Panc1 (cell line): ENCODE data around the gene NT5DC1. TPM values are rescaled to one million over a fixed set of nuclear protein-coding genes. Genes with fewer than 3 reads are reported as not detected.

Source experiments
- ATAC-seq: fragments of 200-7000 bp; cut with Tn5 transposase; 2 replicates; pipeline ENCODE4 v1.9.1; 2020; ENCODE audit warnings: mild to moderate bottlenecking, moderate library complexity
- BruUV-seq: library from RNA; stranded (reverse); fragments of 400-500 nt; replicated peaks from 2 replicates; lab custom pipeline; 2021; lab: Mats Ljungman, UMichigan
- CTCF ChIA-PET: fragments of 300-600 bp; sonication (Branson Sonifier 250); formaldehyde crosslinking; loops from one replicate; lab custom pipeline; 2022; ENCODE audit warnings: antibody characterized with exemption; lab: Charles Lee
- POLR2A ChIA-PET: fragments of 300-600 bp; sonication (Branson Sonifier 250); formaldehyde crosslinking; loops from one replicate; lab custom pipeline; 2022; ENCODE audit warnings: antibody characterized with exemption; lab: Charles Lee
- DNase-seq: peaks from one replicate; pipeline ENCODE4 v3.0.0-alpha.2; 2010; ENCODE audit warnings: low read depth, low spot score
- H3K27ac ChIP-seq: 2 replicates; pipeline ENCODE4 v1.5.1; 2011; ENCODE audit warnings: mild to moderate bottlenecking, low read length, inconsistent platforms
- H3K27me3 ChIP-seq: fragments of 200-500 bp; sonication (Bioruptor generic); 2 replicates; pipeline ENCODE4 v1.6.0; 2014; ENCODE audit warnings: low read length, inconsistent platforms; ENCODE audit not compliant: control insufficient read depth, insufficient read depth
- H3K36me3 ChIP-seq: fragments of 200-500 bp; sonication (Bioruptor generic); 2 replicates; pipeline ENCODE4 v1.5.1; 2014; ENCODE audit warnings: inconsistent platforms, mild to moderate bottlenecking, low read length, moderate library complexity; ENCODE audit not compliant: control insufficient read depth, insufficient read depth
- H3K4me1 ChIP-seq: 2 replicates; pipeline ENCODE4 v1.5.1; 2011; ENCODE audit warnings: inconsistent platforms, mild to moderate bottlenecking, low read length, moderate library complexity; ENCODE audit not compliant: control insufficient read depth, insufficient read depth
- H3K4me3 ChIP-seq, 2 experiments: 2 replicates each; pipeline ENCODE4 v1.5.1; 2011 to 2012; ENCODE audit warnings: low read depth in 2 of 2, low read length in 2 of 2, mild to moderate bottlenecking in 2 of 2, inconsistent platforms in 1 of 2, moderate library complexity in 1 of 2
- H3K9me3 ChIP-seq: fragments of 200-500 bp; sonication (Bioruptor generic); 2 replicates; pipeline ENCODE4 v1.5.1; 2014; ENCODE audit warnings: low read depth, mild to moderate bottlenecking, inconsistent platforms, low read length, moderate library complexity; ENCODE audit not compliant: control insufficient read depth, insufficient read depth
- CTCF ChIP-seq: fragments of 450-650 bp; IDR thresholded peaks from 2 replicates; pipeline ENCODE4 v1.5.1; 2017; ENCODE audit warnings: mild to moderate bottlenecking
- POLR2AphosphoS5 ChIP-seq: IDR thresholded peaks from 2 replicates; pipeline ENCODE4 v1.6.1; 2012; ENCODE audit warnings: mild to moderate bottlenecking, low read depth, low read length, moderate library complexity
- REST ChIP-seq, 2 experiments: IDR thresholded peaks; 2 replicates each; pipeline ENCODE4 v1.6.1; 2011 to 2012; ENCODE audit warnings: low read depth in 2 of 2, control low read depth in 1 of 2, low read length in 1 of 2, mild to moderate bottlenecking in 1 of 2, moderate library complexity in 1 of 2; ENCODE audit not compliant: insufficient read depth in 1 of 2
- SIN3A ChIP-seq: IDR thresholded peaks from 2 replicates; pipeline ENCODE4 v1.6.1; 2012; ENCODE audit warnings: low read depth, mild to moderate bottlenecking, low read length, moderate library complexity, borderline replicate concordance; ENCODE audit not compliant: insufficient read depth
- TCF7L2 ChIP-seq: IDR thresholded peaks from 2 replicates; pipeline ENCODE4 v1.6.1; 2011; ENCODE audit warnings: mild to moderate bottlenecking, low read depth, low read length, inconsistent platforms
- in situ Hi-C: cut with HindIII; loops from 2 replicates; pipeline ENCODE4 v1.10.0; 2016; ENCODE audit warnings: low sequenced_read_pairs, low pct_unique_long_range_greater_than_20kb
- intact Hi-C: fragments of 100-400 bp; cut with micrococcal nuclease; formaldehyde crosslinking; loops from one replicate; pipeline ENCODE4 v1.10.0; 2022; ENCODE audit not compliant: unreplicated experiment
- total RNA-seq: library from RNA; stranded (reverse); gene quantifications from one replicate; pipeline ENCODE4 v1.2.1, GENCODE V29; 2021; ENCODE audit not compliant: unreplicated experiment

The NT5DC1 gene
- total RNA-seq, 1 experiment from 2014 or later: 79.1 TPM

- ATAC-seq: no peak
- Histone ChIP-seq H3K36me3 (no peaks in the 10 kb centered on the region), H3K27me3 (no peaks in the 10 kb centered on the region), H3K4me3 (no peak overlapping the region), H3K27ac (no peak overlapping the region), H3K9me3 (no peaks in the 10 kb centered on the region), H3K4me1 (no peaks in the 10 kb centered on the region)
- no TSS peak for BruUV-seq
- in situ Hi-C loops: no loop called here
- intact Hi-C loops: no loop called here
- CTCF ChIA-PET: no interaction called here
- TF ChIP-seq SIN3A (no peak), TCF7L2 (no peak), CTCF (no peak), REST (IDR thresholded peaks at IDR 0.05; ENCODE audit: insufficient read depth in 1 of 2, low read depth in 2 of 2, low read length in 1 of 2) (no peak), POLR2AphosphoS5 (no peak)
- no peak for DNase-seq
- POLR2A ChIA-PET: no interaction called here
Observed at GRCh38 chr6:116190550-116190949, 89.9 kb downstream of the NT5DC1 start.

- ChIA-PET POLR2A (no interaction called here), CTCF (no interaction called here)
- no peak for TF ChIP-seq POLR2AphosphoS5
- no peak for TF ChIP-seq REST (IDR thresholded peaks at IDR 0.05; ENCODE audit: insufficient read depth in 1 of 2, low read depth in 2 of 2, low read length in 1 of 2)
- TF ChIP-seq CTCF: no peak
- TF ChIP-seq SIN3A: no peak
- TF ChIP-seq TCF7L2: no peak
- H3K36me3 ChIP-seq: no peaks in the 10 kb centered on the region
- no peak for ATAC-seq
- H3K4me3 ChIP-seq: no peak overlapping the region
- H3K4me1 ChIP-seq: no peaks in the 10 kb centered on the region
- no peak overlapping the region for H3K27ac ChIP-seq
- no peaks in the 10 kb centered on the region for H3K27me3 ChIP-seq
- no peak for DNase-seq
- no TSS peak for BruUV-seq
- in situ Hi-C loops (no loop called here), intact Hi-C loops (no loop called here)
- H3K9me3 ChIP-seq: no peaks in the 10 kb centered on the region
Observed at GRCh38 chr6:116191881-116192280, 91.2 kb downstream of the NT5DC1 start.
